NCI-H2196 (cell line): ENCODE measurements around the gene CPSF2.
"Not testable (repeated sequence)": the region's sequence is repeated elsewhere in the genome, so short reads cannot be mapped to it uniquely, and the experiment has no call there.

Experiments
- DNase-seq: peaks from one replicate; lab custom pipeline; 2025; ENCODE audit not compliant: unreplicated experiment; lab: John Stamatoyannopoulos, UW

Gene CPSF2

DNA sequence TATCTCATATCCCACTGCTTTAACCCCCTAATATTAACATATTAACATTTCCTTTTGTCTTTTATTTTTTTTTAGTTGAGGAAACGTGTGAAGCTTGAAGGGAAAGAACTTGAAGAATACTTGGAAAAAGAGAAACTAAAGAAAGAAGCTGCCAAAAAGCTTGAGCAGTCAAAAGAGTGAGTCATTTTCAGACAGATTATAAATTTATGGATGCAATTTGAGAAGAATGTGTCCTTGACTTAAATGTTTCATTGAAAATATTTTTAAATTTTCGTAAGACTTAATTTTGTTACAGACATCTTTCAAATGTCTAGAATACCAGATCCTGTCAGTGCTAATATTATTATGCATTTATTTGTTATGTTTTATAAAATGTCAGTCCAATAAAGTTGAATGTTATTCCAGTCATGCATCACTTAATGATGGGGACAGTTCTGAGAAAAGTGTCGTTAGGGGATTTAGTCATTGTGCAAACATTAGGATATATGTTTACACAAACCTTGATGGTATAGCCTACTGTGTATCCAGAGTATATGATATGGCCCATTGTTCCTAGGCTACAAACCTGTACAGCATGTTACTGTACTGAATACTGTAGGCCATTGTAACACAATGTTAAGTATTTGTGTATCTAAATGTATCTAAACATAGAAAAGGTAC lies 32.6 kb downstream of the CPSF2 start:
- no peak for DNase-seq

DNA sequence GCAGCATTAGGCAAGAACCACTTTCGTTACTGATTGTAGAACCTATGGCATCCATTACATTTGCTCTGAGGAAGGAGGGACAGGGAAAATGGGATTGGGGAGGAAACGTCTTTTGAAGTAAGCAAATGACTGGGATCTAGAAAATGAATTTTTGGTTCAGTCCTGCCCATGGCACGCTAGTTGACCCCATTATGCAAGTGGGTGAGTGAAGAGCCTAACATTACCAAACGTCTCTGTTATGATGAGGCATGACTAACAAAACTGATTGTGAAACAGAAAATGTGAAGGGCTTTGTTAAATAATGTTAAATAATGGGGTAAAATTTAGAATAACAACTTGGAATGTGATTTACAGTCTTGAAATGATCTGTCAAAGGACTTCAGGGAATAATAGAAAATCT lies 38.9 kb downstream of the CPSF2 start:
- no peak for DNase-seq

DNA sequence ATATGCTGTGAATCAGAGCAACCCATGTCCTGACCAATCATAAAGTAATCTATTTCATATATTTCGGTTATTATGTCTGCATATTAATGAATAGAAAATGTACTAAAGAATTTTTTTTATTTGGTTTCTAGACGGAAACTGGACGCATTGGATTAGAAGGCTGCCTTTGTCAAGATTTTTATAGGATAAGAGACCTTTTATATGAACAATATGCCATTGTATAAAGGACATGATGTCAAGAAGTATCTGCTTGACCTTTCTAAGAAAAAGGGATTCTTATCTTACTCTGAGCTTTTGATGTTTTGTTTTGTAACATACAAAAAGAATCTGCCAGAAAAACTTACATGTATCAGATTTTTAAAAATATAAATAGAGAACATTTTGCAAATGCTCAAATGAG lies 39.8 kb downstream of the CPSF2 start:
- DNase-seq, result no peak

DNA sequence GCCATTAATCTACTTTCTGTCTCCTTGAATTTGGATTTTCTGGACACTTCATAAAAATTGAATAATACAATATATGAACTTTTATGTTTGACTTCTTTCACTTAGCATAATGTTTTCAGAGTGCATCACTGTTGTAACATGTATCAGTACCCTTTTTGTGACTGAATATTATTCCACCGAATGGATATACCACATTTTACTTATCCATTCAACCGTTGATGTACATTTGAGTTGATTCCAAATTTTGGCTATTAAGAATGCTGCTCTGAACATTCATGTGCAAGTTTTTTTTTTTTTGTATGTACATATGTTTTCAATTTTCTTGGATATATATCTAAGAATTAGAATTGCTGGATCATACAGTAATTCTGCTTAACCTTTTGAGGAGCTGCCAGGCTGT lies 43.2 kb downstream of the CPSF2 start:
- no peak for DNase-seq

DNA sequence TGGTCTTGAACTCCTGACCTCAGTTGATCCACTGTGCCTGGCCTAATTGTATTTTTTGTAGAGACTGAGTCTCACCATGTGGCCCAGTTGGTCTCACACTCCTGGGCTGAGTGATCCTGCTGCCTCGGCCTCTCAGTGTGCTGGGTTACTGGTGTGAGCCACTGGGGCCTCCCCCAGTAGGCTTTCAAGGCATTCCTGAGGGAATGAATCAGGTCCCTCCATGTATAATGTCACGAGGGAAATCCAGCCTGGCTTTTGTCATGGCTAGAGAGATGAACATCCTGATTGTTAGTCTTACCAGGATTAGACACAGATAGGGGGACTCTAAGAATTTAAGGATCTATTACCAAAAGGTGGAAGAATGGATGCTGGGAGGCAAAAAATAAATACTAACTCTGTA lies 51.9 kb downstream of the CPSF2 start:
- DNase-seq, result no peak

DNA sequence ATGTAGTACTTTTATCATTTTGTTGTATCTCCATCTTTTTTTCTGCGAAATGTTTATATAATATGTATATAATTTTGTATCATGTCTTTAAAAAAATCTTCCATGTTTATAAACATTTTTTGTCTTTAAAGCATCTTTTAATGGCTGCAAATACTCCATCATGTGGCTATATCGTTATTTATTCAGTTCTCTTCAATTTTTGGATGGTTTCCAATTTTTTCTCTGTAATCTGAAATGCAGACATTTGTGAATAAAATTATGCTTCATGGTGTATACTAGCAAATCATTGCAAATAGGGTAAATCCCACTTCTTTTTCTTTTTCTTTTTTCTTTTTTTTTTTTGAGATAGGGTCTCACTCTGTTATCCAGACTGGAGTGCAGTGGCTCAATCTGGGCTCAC lies 54.0 kb downstream of the CPSF2 start:
- no peak for DNase-seq

DNA sequence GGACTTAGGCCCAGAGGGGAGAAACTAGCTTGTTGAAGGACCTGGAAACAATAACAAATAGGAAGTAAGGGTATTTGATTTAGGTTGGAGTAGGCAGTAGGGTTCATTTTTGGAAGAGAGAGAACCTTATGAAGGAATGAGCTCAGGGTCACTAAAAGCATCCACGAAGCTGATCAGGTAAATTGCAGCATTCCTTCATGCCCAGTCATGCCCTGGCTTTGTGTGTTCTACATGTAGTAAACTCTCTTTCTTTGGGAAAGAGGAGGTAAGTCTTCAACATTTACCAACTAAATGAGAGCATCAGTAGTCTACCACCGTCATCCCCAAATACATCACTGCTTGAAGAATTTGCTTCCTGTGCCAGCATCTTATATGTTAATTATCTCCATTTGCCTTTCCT lies 54.7 kb downstream of the CPSF2 start:
- DNase-seq, result no peak

DNA sequence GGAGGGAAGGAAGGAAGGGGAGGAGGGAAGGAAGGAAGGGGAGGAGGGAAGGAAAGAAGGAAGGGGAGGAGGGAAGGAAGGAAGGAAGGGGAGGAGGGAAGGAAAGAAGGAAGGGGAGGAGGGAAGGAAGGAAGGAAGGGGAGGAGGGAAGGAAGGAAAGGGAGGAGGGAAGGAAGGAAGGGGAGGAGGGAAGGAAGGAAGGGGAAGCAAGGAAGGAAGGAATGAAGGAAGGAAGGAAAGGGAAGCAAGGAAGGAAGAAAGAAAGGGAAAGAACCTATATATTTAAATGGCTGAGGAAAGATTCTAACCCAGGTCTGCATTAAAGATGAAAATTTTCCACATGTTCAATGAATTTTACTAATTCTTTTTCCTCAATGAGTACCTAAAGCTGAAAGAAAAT lies 57.4 kb downstream of the CPSF2 start:
- not testable (repeated sequence) for DNase-seq

DNA sequence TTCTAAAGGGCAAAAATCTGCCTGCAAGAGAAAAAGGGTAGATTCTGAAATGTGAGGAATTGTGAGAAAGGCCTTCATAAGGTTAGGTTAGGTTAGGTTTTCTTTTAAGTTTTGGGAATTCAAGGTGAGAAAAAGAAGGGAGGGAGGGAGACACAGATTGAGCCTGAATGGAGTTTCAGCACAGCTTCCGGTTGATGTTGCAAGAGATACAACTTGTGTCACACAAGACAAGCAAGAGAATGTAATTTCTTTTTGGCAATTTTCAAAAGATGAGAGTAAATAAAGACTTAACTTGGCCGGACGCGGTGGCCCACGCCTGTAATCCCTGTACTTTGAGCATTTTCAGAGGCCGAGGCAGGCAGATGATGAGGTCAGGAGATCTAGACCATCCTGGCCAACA lies 63.8 kb downstream of the CPSF2 start:
- no peak for DNase-seq

DNA sequence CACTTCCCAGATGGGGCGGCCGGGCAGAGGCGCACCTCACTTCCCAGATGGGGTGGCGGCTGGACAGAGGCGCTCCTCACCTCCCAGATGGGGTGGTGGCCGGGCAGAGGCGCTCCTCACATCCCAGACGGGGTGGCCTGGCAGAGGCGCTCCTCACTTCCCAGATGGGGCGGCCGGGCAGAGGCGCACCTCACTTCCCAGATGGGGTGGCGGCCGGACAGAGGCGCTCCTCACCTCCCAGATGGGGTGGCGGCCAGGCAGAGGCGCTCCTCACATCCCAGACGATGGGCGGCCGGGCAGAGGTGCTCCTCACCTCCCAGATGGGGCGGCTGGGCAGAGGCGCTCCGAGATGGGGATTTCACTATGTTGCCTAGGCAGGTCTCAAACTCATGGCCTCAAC lies 65.8 kb downstream of the CPSF2 start:
- DNase-seq, result not testable (repeated sequence)

DNA sequence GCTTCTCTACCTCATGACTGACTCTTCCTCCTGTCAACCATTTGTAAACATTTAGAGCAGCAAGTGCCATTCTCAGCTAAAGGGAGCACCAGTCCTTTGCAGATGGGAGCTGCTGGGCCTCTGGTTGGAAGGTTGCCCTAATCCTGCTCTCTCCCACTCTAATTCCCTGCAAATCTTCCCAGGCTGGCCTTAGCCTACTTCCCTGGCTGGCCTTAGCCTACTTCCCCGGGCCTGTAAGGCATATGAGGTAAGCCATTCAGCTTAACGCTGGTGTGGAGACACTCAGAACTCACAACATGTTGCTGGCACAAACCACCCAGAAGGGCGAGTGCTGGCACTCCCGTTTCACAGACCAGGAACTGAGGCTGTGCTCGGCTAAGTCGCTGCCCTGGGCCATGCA lies 69.0 kb downstream of the CPSF2 start:
- DNase-seq, result no peak

DNA sequence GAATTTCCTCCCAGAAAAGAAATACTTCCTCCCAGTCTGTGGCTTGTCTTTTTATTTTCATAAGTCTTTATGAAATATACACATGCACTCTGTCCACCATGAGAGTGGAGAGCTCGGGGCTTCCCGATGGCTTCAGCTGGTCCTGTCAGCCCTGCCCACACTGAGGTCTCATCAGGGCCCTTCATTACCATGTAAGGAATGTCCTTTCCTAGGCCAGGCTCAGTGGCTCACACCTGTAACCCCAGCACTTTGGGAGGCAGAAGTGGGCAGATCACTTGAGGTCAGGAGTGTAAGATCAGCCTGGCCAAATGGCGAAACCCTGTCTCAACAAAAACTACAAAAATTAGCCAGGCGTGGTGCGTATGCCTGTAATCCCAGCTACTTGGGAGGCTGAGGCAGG lies 77.0 kb downstream of the CPSF2 start:
- no peak for DNase-seq

DNA sequence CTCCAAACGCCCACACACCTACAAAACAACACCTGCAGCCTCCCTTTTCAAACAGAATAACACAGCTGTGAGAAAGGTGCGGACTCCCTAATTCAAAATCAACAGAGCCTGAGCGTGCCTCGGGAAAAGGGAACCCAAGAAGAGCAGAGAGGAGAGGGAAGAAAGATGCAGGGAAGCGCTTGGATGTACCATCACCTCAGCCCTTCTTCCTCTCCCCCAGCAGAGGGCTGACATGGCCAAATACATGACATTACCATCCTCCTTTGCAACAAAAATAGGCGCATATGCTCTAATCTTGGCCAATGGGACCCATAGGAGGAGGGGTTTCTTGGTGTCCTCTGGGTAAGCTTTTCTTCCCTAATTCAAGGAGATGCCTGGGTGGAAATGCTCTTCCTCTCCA lies 78.0 kb downstream of the CPSF2 start:
- DNase-seq, result no peak

DNA sequence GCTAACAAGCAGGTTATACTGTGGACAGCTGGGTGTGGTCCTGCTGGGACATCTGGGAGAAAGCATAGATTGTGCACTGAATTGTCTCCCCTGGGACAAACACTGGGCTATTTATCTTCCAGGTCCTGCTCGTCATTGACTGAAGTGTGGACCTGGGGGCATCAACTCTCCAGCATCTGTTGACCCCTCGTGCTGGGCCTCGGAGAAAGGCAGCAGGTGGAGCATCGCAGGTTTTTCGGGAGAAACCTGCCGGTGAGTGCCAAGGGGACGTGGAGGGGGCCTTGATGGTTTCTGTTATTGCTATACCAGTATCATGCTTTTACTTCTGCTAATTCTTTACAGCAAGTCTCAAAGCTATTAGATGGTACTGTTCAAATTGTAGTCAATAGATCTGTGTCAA lies 81.3 kb downstream of the CPSF2 start:
- no peak for DNase-seq

DNA sequence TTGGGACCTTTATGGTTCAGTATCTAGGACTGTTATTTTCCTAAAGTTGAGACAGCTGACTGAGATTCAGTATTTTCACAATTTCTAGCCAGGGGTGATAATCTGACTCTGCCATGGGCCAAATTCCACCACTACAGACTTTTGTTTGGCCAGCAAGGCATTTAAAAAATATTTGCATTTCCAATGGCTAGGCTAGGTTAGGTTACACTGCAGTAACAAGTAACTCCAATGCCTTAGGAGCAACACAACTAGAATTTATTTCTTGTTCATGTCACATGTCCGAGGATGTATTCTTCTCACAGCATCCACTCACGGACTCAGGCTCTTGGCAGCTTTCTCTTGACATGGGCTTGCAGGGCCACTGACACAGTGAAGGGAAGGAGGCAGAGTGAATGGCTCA lies 83.0 kb downstream of the CPSF2 start:
- no peak for DNase-seq

DNA sequence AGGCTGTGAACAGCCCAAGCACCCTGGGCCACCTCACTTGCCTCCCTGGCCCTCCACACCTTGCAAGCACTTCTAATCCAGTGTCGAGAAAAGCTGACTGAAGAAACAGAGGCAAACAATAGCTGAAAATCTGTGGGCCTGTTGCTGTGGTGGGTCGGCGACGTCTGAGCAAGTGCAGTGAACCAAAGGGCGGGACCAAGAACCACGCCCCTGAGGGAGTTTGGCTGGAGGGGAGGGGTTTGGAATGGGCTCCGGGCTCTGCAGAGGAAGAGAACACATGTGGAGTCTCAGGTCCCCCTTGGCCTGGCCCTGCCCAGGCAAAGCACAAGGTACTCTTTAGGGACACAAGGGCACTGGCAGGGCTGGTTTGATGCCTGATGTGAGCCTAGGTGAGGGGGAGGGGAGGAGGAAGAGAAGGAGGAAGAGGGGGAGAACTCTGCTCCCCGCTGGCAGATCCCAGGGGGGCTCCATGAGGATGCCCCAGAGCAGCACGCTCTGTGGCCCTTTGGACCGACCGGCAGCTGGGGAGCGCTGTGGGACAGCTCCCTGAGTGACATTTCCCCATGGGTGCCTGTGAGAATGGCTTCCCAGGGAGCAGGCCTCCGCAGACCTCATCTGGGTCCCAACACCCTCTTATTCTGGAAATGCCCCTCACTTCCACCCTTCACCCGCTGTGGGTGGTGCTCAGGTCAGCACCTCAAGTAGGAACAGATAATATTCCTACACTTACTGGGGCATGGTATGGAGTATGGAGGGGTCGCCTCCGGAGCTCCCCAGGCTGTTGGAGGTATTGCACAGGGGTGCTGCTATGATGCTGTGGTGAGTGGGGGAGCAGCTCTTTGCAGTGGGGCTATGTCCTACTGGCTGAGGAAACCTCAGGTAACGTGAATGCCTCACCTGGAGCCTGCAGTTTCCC lies 85.5 kb downstream of the CPSF2 start:
- DNase-seq, result no peak

DNA sequence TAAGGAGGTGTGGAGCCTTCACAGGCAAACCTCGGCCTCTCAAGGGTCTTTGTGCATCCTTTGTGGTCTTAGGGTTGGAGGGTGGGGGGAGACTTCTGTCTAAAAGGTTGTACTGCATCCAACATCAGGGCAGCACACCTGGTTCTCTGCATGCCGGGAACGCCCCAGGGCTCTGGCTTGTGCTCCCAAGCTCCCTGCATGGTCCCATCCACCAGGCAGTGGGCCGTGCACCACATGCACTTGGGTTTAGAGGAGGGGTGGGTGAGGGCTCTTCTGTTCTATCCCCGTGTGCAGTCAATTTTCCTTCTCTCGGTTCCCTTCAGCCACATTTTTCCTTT lies 86.1 kb downstream of the CPSF2 start:
- no peak for DNase-seq

DNA sequence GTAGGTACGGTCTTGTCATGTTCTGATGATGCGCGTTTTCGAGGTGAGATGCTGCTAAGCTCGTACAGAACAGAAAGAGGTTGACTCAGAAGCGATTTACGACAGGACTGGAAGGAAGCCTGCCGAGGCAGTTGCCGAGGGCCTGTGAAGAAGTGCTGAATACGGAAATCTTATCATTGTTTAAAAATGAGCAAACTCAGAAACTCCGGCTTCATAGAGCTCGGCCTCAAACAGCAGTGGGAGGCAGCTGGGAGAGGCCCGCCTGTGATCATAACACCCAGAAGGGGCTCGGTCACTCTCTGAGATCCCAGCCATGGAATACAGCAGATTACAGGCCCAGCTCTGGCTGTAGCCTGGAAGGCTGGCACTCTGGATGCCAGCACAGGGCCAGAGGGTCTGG lies 87.4 kb downstream of the CPSF2 start:
- no peak for DNase-seq

DNA sequence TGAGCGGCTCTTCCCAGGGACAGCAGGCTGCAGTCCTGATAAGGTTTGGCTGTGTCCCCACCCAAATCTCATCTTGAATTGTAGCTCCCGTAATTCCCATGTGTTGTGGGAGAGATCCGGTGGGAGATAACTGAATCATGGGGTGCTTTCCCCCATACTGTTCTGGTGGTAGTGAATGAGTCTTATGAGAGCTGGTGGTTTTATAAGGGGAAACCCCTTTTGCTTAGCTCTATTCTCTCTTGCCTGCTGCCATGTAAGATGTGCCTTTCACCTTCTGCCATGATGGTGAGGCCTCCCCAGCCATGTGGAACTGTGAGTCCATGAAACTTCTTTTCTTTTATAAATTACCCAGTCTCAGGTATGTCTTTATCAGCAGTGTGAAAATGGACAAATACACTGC lies 91.4 kb downstream of the CPSF2 start:
- not testable (repeated sequence) for DNase-seq

DNA sequence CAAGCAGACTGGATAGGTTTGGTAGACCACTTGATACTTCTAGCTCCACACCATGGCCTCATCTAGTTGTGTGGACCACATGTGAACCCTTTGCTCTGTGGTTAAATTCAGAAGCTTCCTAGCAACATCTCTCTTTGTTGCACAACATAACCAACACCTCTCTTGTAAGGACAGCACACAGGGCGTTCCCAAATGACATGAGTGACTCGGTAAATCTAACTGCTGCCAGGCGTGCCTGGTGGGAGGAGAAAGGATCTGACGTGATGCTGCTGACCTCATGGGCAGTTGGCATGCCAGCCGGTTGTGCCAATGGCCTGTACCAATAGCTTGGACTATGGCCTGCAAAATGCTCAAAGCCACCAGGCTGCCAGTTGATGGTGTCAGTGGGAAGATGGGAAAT lies 93.8 kb downstream of the CPSF2 start:
- DNase-seq, result no peak

DNA sequence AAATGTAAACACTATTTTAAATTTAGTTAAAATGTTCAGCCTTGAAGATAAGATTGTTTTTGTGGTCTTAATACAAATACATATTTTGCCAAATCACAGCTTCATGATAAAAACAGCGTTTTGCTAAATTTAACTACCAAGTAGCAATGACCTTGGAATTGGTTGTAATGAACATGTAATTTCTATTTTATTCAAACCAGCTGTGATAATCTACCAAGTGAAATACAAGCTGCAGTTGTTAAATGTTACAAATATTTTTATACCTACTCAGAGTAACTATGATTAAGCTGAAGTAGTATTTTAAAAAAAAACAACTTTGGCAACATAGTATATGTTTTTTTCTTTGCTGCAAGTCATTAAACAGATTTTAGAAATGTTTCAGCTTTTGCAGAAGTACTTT lies 96.2 kb downstream of the CPSF2 start:
- DNase-seq, result no peak
